ACC112 (cell line): ENCODE results near the gene PLXNC1.

ENCODE experiments used
- H2AFZ ChIP-seq: fragments of 200-600 bp; sonication (generic); one replicate; pipeline ENCODE4 v1.6.0; 2017; ENCODE audit warnings: antibody characterized with exemption, low read length; ENCODE audit not compliant: unreplicated experiment
- H3K27ac ChIP-seq: fragments of 200-600 bp; sonication (generic); 2 replicates; pipeline ENCODE4 v1.5.1; 2014; ENCODE audit warnings: low read depth, mild to moderate bottlenecking, antibody characterized with exemption, low read length, moderate library complexity
- H3K27me3 ChIP-seq: fragments of 200-600 bp; sonication (generic); 2 replicates; pipeline ENCODE4 v1.6.1; 2014; ENCODE audit warnings: mild to moderate bottlenecking, antibody characterized with exemption, low read length, moderate library complexity, mixed read lengths; ENCODE audit not compliant: insufficient read depth
- H3K36me3 ChIP-seq: fragments of 200-600 bp; sonication (generic); 2 replicates; pipeline ENCODE4 v1.6.1; 2016; ENCODE audit warnings: mild to moderate bottlenecking, antibody characterized with exemption, low read length, moderate library complexity, mixed read lengths; ENCODE audit not compliant: insufficient read depth
- H3K4me1 ChIP-seq: fragments of 200-600 bp; sonication (generic); one replicate; pipeline ENCODE4 v1.6.1; 2016; ENCODE audit warnings: low read length, mixed read lengths; ENCODE audit not compliant: insufficient read depth, unreplicated experiment, control insufficient read depth
- H3K4me3 ChIP-seq: fragments of 200-600 bp; sonication (generic); 2 replicates; pipeline ENCODE4 v1.5.1; 2014; ENCODE audit warnings: mild to moderate bottlenecking, low read depth, low read length
- H3K79me2 ChIP-seq: fragments of 200-600 bp; sonication (generic); one replicate; pipeline ENCODE4 v1.6.0; 2016; ENCODE audit warnings: low read length; ENCODE audit not compliant: control insufficient read depth, unreplicated experiment, insufficient read depth

Gene PLXNC1

DNA sequence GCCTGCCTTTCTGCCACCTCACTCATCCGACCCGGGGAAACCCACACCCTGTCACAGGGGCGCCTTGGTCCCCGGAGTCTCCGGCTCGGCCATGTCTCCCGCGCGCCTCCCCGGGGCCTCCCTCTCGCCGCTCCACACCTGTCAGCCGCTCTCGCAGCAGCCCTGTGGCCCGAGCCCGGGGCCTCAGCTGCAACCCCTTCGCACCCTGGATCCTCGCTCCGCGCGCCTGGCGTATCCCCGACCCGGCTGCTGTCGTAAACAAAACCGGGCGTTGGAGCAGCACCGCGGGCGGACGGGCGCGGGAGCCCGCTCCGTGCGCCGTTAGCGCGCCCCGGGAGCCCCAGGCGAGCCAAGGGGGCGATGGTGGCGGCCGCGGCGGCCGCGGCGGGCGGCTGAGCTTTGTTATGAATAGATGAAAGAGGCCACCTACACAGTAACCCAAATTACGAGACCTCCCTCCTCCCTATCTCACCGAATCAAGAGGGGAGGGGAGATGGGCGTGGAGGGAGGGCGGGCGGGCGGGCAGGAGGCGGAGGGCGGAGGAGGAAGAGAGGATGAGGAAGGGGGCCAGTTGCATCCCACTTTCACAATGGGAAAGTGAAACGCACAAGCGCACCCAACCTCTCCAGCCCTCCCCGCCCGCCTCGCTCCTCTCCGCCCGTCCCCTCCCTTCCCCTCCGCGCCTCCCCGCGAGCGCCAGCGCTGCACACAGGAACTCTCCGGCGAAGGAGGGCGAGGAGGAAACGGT is at the start of gene PLXNC1:
TSS of gene PLXNC1 (plus strand) at position 587 of the 748 bp plus-strand sequence. CDS start 395 bp downstream, outside the sequence.
- Histone ChIP-seq H3K27ac (no peak within 1 kb of the TSS), H3K79me2 (no peaks in the 10 kb centered on the region), H2AFZ (no peak within 1 kb of the TSS), H3K4me3 (peak within 1 kb of the TSS; percentile 71), H3K36me3 (no peaks in the 10 kb centered on the region), H3K27me3 (peaks cover 71% of the 10 kb centered on the region), H3K4me1 (no peaks in the 10 kb centered on the region)

GRCh38 chr12:94099191-94099590 is 49.2 kb upstream of the PLXNC1 start:
- Histone ChIP-seq H3K27me3 (no peaks in the 10 kb centered on the region), H3K36me3 (no peaks in the 10 kb centered on the region), H3K4me1 (peaks cover 12% of the 10 kb centered on the region), H3K4me3 (no peak overlapping the region), H3K79me2 (no peaks in the 10 kb centered on the region), H3K27ac (no peak overlapping the region), H2AFZ (no peak overlapping the region)

GRCh38 chr12:94099632-94100031 is 48.7 kb upstream of the PLXNC1 start:
- H3K36me3 ChIP-seq, result no peaks in the 10 kb centered on the region
- H2AFZ ChIP-seq, result no peak overlapping the region
- H3K4me3 ChIP-seq, result no peak overlapping the region
- no peaks in the 10 kb centered on the region for H3K27me3 ChIP-seq
- no peak overlapping the region for H3K27ac ChIP-seq
- H3K79me2 ChIP-seq, result no peaks in the 10 kb centered on the region
- H3K4me1 ChIP-seq, result peaks cover 12% of the 10 kb centered on the region

- H3K4me3 ChIP-seq, result no peak overlapping the region
- H3K36me3 ChIP-seq, result no peaks in the 10 kb centered on the region
- H3K79me2 ChIP-seq, result no peaks in the 10 kb centered on the region
- peaks cover 12% of the 10 kb centered on the region for H3K4me1 ChIP-seq
- no peak overlapping the region for H3K27ac ChIP-seq
- no peak overlapping the region for H2AFZ ChIP-seq
- H3K27me3 ChIP-seq, result no peaks in the 10 kb centered on the region
These were observed 48.2 kb upstream of the PLXNC1 start for GRCh38 chr12:94100211-94100627.

GRCh38 chr12:94100990-94101737 is 47.2 kb upstream of the PLXNC1 start:
- H3K27ac ChIP-seq, result no peak overlapping the region
- no peaks in the 10 kb centered on the region for H3K36me3 ChIP-seq
- H3K27me3 ChIP-seq, result no peaks in the 10 kb centered on the region
- H3K4me1 ChIP-seq, result peaks cover 12% of the 10 kb centered on the region
- H3K79me2 ChIP-seq, result no peaks in the 10 kb centered on the region
- H2AFZ ChIP-seq, result peak overlapping the region; percentile 93
- H3K4me3 ChIP-seq, result peak overlapping the region; percentile 84

DNA sequence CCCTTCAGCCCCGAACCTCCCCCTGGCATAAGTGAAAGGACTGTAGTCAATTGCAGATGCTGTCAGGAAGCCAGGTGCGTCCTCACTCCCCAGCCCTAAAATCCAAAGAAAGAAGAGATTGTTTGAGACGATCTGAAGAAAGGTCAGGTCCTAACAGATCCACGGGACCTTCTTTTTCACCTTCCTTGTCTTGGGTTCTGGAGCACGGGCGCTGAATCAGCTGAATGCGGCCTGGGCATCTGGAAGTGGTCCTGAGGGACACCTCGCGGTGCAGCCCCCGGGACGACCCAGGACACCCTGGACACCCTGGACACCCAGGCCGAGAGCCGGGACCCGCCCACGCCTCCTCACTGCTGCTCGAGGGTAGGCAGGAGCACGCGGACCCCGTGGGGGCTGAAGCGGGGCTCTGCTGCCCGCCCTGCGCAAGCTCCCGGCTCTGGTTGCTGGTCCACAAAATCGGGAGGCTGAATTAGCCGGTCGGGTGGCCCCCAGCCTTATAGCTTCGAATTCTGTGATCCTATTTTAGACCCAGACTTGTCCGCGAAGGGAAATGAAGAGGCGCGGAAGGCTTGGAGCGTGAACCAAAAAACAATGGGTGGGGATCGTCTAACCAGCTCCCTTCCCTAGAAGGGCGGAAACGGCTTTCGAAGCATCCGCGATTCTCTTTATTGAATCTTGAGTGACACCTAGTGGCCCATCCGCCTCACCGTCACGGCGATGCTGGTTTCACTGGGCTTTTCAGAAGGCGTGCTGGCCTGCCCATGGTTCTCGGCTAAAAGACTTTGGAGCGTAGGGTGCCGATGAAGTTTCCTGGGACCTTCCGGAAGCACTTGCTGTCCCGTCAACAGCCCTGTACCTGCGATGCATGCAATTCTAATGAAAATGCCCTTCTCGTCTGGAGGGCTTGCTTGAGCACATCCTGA is 46.4 kb upstream of the PLXNC1 start:
- no peaks in the 10 kb centered on the region for H3K27me3 ChIP-seq
- peak overlapping the region; percentile 93 for H2AFZ ChIP-seq
- H3K27ac ChIP-seq, result no peak overlapping the region
- H3K4me1 ChIP-seq, result peaks cover 12% of the 10 kb centered on the region
- H3K79me2 ChIP-seq, result no peaks in the 10 kb centered on the region
- H3K4me3 ChIP-seq, result peak overlapping the region; percentile 84
- H3K36me3 ChIP-seq, result no peaks in the 10 kb centered on the region

DNA sequence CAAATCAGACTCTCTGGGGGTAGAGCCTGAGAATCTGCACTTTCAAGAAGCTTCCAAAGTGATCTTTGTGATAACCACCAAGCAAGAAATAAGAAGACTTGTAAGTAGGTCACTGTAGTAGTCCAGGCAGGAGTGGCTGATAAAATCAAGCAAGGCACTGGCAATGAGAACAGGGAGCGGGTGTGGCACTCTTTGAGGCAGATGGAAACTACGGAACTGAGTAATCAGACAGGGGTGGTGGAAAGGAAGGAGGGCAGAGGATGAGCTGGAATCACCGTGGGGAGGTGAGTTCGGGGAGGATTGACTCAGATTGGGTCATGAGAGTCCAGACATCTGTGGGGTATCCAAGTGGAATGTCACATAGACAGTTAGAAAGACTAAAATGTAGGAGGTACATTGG is 44.4 kb upstream of the PLXNC1 start:
- H3K27me3 ChIP-seq, result no peaks in the 10 kb centered on the region
- H3K4me3 ChIP-seq, result no peak overlapping the region
- peaks cover 13% of the 10 kb centered on the region for H3K4me1 ChIP-seq
- H3K79me2 ChIP-seq, result no peaks in the 10 kb centered on the region
- no peak overlapping the region for H3K27ac ChIP-seq
- no peaks in the 10 kb centered on the region for H3K36me3 ChIP-seq
- no peak overlapping the region for H2AFZ ChIP-seq

GRCh38 chr12:94107910-94108309 is 40.5 kb upstream of the PLXNC1 start:
- Histone ChIP-seq H2AFZ (no peak overlapping the region), H3K27me3 (no peaks in the 10 kb centered on the region), H3K79me2 (no peaks in the 10 kb centered on the region), H3K36me3 (no peaks in the 10 kb centered on the region), H3K27ac (no peak overlapping the region), H3K4me3 (no peak overlapping the region), H3K4me1 (peaks cover 19% of the 10 kb centered on the region)

- no peaks in the 10 kb centered on the region for H3K27me3 ChIP-seq
- no peak overlapping the region for H3K27ac ChIP-seq
- no peak overlapping the region for H3K4me3 ChIP-seq
- H3K36me3 ChIP-seq, result no peaks in the 10 kb centered on the region
- H3K79me2 ChIP-seq, result no peaks in the 10 kb centered on the region
- no peak overlapping the region for H2AFZ ChIP-seq
- peaks cover 12% of the 10 kb centered on the region for H3K4me1 ChIP-seq
These were observed 39.2 kb upstream of the PLXNC1 start for GRCh38 chr12:94109160-94109559.

GRCh38 chr12:94110258-94110657 is 38.1 kb upstream of the PLXNC1 start:
- no peaks in the 10 kb centered on the region for H3K27me3 ChIP-seq
- H3K4me1 ChIP-seq, result peaks cover 12% of the 10 kb centered on the region
- no peaks in the 10 kb centered on the region for H3K36me3 ChIP-seq
- no peak overlapping the region for H2AFZ ChIP-seq
- no peaks in the 10 kb centered on the region for H3K79me2 ChIP-seq
- H3K27ac ChIP-seq, result no peak overlapping the region
- no peak overlapping the region for H3K4me3 ChIP-seq
